GM20431 (cell line): ENCODE measurements around the gene PRR29.

Experiments
- in situ Hi-C: fragments of 300-500 bp; cut with MseI, MboI; formaldehyde crosslinking; loops from one replicate; pipeline ENCODE4 v1.15.0; 2020; ENCODE audit warnings: low sequenced_read_pairs; ENCODE audit not compliant: unreplicated experiment

The PRR29 gene

DNA sequence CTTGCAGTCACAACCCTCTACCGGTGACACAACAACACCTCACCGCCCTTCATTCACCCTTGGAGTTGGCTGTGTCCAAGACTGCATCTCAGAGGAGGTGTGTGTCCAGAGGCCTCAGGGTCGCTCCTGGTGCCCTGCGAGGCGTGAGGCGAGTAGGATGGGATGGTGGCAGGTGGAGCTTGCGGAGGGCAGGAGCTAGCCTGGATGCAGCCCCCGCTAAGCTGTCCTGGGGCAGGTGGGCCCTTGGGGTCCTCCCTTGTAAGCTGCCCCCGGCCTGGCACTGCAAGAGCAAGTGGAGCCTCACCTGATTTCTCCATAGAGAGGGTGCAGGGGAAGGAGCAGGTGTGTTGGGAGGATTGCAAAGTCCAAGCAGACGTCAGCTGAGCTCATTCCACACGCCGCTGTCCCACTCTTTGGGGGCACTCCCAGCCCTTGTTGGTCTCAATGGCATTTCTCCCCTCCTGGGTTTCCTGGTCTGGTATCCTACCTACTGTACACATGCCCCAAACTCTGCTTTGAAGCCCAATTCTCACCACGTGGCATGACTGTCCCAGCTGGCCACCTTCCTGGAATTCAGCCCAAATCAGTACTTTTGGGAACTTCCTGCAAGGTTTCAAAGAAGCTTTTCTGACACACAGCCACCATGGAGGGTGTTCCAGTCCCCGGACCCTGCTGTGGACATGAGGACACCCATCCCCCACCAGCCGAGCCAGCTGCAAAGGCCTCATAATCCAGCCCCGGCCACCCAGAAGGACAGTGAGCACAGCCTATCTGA is 40.4 kb downstream of the PRR29 start:
- in situ Hi-C loops, result loop anchor here (10.0 kb wide), 2 partner anchors 96 to 246 kb away; partner anchors contain the start of gene ERN1

DNA sequence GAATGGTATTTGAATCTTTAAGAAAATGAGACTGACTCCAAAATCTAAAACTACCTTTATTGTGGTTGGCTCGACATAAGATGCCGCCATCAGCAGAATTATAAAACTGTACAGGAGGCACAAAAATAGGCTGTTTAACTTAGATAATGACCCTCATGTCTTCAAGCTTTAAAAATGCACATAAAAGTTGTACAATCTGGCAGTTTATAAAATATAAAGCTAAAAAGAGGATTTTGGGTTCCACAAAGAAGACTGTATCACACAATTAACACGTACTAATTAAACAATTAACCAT is 40.9 kb downstream of the PRR29 start:
- in situ Hi-C loops, result loop anchor here (10.0 kb wide), 2 partner anchors 96 to 246 kb away; partner anchors contain the start of gene ERN1

DNA sequence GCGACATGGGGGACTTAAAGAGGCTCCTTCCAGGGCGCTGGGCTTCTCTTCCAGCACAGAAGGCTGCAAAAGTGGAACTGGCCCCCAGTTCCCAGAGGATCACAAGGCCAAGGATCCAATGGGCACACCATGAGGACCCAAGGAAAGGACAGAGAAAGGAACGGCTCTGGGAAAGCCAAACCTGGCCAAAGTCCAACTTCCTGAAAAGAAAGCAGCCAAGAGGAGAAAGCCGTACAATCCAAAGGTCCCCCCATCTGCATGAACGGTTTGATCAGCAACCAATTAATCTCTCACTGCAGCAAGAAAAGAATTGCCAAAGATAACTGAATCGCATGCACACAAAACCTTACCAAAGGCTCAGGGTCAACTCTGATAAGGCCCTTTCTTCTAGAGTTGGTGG is 42.1 kb downstream of the PRR29 start:
- in situ Hi-C loops, result no loop called here

DNA sequence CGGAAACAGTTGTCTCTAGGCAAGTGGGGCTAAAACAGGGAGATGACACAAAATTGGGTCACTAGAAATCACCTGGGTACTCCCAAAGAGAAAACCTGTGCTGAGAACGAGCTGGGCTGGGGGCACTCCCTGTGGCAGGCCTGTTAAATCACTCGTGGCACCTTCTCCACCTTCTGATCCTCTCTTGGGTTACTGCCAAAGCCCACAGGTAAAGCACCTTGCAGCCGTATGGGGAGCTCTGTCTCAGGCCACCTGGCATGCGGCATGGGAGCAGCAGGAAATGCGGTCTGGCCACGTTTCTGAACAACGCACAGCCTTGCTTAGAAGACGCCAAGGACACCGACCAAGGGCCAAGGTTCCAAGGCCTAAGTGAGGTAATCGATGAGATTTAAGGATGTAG is 43.8 kb downstream of the PRR29 start:
- in situ Hi-C loops, result no loop called here

DNA sequence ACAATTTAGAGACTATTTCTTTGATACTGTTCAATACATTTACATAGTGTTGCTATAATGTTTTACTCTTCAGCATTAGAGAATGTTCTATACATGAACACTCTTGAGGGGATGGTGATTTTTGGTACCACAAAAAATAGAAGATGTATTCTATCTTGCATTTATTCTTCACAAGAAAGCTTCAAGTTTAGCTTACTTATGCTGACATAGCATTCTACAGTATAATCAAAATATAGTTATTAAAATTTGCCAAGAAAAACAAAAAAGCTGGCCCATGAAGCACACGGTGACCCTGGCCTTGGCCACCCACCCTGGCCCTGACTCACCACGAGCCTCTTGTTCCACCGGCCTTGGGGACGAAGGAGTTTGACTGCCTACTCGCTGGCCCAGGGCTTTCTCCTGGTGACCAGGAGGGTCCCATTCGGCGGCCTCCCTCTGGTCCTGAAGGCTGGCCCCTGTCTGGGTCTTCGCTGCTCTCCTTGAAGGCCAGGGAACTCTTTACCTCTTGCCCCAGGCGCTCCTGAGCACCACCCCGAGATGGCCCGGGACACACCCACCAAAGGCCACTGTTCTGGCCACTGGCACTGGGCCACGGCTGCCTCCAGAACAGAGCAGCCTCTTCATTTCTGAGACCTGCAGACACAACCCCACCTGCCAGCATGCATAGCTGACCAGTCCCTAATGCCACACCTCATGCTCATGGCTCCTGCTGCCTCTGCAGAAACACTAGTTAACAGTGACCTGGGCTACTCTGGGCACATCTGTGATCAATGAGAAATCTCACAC is 44.7 kb downstream of the PRR29 start:
- in situ Hi-C loops, result no loop called here

DNA sequence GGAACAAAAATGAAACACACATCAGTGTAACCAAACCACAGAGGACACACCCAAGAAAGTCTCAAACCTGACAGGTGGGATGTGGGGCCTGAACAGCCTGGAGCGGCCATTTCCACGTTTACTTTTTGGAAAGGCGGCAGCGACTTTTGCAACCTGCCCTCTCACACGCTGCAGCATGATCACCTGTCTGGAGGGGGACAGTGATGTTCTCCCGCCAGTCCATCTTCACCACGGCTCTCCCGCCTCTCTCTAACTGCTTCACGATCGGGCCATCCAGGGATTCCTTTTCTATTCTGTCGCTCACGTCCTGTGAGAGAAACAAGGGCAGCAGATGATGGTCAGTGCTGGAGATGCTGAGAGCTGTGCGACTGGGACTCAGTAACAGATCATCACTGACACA is 47.0 kb downstream of the PRR29 start:
- in situ Hi-C loops, result no loop called here

DNA sequence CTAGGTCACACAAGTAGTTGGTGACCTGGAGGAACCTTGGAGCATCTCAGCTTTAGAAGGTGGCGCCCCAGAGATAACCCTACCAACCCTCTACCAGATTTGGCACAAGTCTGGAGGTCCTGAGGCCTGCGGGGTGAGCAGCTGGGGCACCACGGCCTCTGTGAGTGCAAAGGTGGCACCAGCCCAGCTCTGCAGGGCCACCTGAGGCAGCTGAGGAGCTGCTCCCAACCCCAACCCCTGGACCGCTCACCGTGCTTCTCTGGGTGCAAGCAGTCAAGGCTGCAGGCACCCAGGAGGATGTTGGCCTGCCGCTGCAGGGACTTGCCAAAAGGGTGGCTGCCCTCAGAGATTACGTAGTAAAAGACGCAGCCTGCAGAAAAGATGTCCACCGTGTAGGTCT is 50.7 kb downstream of the PRR29 start:
- in situ Hi-C loops, result no loop called here

DNA sequence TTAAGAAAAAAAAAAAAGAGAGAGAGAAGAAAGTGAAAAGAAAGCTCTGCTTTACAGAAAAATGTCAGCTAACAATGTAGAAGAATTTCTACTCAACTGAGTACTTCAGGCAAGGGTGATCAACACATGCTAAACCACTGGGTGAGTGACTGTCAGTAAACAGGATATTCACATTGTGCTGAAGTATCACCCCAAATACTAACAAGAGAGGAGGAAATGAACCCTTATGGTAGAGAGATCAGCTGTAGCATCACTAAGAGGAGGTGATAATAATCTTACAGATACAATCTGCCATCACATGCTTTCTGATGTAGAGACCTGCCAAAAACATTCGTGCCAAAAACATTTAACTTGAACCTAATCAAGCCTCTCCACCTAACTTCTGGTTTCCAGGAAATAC is 53.0 kb downstream of the PRR29 start:
- in situ Hi-C loops, result no loop called here

DNA sequence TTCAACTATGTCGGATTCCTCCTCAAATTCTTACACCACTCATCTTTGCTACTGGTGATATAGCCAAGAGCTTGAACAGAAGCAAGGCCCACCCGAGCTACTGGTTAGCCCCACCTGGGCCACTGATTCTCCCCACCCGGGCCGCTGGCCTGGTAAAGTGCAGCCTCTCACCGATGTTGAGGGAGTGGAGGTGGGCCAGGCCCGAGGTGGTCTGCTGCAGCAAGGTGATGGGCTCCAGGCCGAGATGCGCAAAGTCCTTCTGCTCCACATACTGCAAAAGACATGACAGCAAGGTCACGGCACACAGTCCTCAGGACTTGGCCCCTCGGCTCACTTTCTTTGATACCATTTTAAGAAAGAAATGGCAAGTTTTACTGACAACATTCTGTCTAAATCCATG is 55.0 kb downstream of the PRR29 start:
- in situ Hi-C loops, result no loop called here
